Measurements from ENCODE around the gene TUBB. TPM values are rescaled to one million over a fixed set of nuclear protein-coding genes. Genes with fewer than 3 reads are reported as not detected.

Gene TUBB
- total RNA-seq, 2 experiments from 2014 or later: 1,244 to 1,346 TPM

- BruUV-seq (replicated peaks): no TSS peak
- Histone ChIP-seq H3K4me2 (ENCODE audit: low read length) (no peak overlapping the region), H3K4me1 (ENCODE audit: insufficient read depth, low read length, poor library complexity, severe bottlenecking) (peaks cover 7% of the 10 kb centered on the region), H3K79me2 (ENCODE audit: insufficient read depth, low read depth, low read length) (no peaks in the 10 kb centered on the region), H3K9me3 (ENCODE audit: low read length) (no peaks in the 10 kb centered on the region), H3K27ac (ENCODE audit: low read depth, low read length, poor library complexity, severe bottlenecking) (no peak overlapping the region), H3K4me3 (ENCODE audit: low read depth, low read length, poor library complexity, severe bottlenecking) (no peak overlapping the region), H3K9me2 (ENCODE audit: insufficient read depth, low read length) (no peaks in the 10 kb centered on the region), H3K36me3 (ENCODE audit: insufficient read depth, low read length) (peaks cover 22% of the 10 kb centered on the region), H4K20me1 (ENCODE audit: insufficient read depth, low read length) (no peaks in the 10 kb centered on the region), H2AFZ (ENCODE audit: low read length) (no peak overlapping the region)
- ChIA-PET POLR2A (interaction anchor here (0.9 to 1.0 kb wide), 2 partner anchors 15 to 21 kb away, joined by 3 read pairs; partner anchors contain the start of gene MDC1), CTCF (ENCODE audit: unreplicated experiment) (no interaction called here)
- DNase-seq (ENCODE audit: low spot score): no peak
- intact Hi-C loops (cut with micrococcal nuclease; ENCODE audit: unreplicated experiment): no loop called here
- TF ChIP-seq, protein P1, sequence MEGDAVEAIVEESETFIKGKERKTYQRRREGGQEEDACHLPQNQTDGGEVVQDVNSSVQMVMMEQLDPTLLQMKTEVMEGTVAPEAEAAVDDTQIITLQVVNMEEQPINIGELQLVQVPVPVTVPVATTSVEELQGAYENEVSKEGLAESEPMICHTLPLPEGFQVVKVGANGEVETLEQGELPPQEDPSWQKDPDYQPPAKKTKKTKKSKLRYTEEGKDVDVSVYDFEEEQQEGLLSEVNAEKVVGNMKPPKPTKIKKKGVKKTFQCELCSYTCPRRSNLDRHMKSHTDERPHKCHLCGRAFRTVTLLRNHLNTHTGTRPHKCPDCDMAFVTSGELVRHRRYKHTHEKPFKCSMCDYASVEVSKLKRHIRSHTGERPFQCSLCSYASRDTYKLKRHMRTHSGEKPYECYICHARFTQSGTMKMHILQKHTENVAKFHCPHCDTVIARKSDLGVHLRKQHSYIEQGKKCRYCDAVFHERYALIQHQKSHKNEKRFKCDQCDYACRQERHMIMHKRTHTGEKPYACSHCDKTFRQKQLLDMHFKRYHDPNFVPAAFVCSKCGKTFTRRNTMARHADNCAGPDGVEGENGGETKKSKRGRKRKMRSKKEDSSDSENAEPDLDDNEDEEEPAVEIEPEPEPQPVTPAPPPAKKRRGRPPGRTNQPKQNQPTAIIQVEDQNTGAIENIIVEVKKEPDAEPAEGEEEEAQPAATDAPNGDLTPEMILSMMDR (conservative IDR thresholded peaks at IDR 0.05; ENCODE audit: low read length): no peak
- TF ChIP-seq EZH2phosphoT487 (IDR thresholded peaks at IDR 0.05; ENCODE audit: borderline replicate concordance, low read depth, low read length): no peak
Observed at GRCh38 chr6:30696432-30696831, 23.7 kb upstream of the TUBB start.

- no peak overlapping the region for H3K27ac ChIP-seq (ENCODE audit: low read depth, low read length, poor library complexity, severe bottlenecking)
- H2AFZ ChIP-seq (ENCODE audit: low read length): no peak overlapping the region
- H3K9me2 ChIP-seq (ENCODE audit: insufficient read depth, low read length): no peaks in the 10 kb centered on the region
- ChIA-PET POLR2A (interaction anchor here (0.6 kb wide), 1 partner anchor 20 kb away, joined by 3 read pairs; the partner anchor contains the start of gene TUBB), CTCF (ENCODE audit: unreplicated experiment) (no interaction called here)
- H3K4me2 ChIP-seq (ENCODE audit: low read length): no peak overlapping the region
- intact Hi-C loops (cut with micrococcal nuclease; ENCODE audit: unreplicated experiment): no loop called here
- no TSS peak for BruUV-seq (replicated peaks)
- no peak overlapping the region for H3K4me3 ChIP-seq (ENCODE audit: low read depth, low read length, poor library complexity, severe bottlenecking)
- no peaks in the 10 kb centered on the region for H3K4me1 ChIP-seq (ENCODE audit: insufficient read depth, low read length, poor library complexity, severe bottlenecking)
- no peaks in the 10 kb centered on the region for H3K9me3 ChIP-seq (ENCODE audit: low read length)
- TF ChIP-seq EZH2phosphoT487 (IDR thresholded peaks at IDR 0.05; ENCODE audit: borderline replicate concordance, low read depth, low read length): no peak
- TF ChIP-seq, protein P1 (conservative IDR thresholded peaks at IDR 0.05; ENCODE audit: low read length): no peak
- no peaks in the 10 kb centered on the region for H3K79me2 ChIP-seq (ENCODE audit: insufficient read depth, low read depth, low read length)
- no peak for DNase-seq (ENCODE audit: low spot score)
- peaks cover 60% of the 10 kb centered on the region for H3K36me3 ChIP-seq (ENCODE audit: insufficient read depth, low read length)
- no peaks in the 10 kb centered on the region for H4K20me1 ChIP-seq (ENCODE audit: insufficient read depth, low read length)
Observed at GRCh38 chr6:30700340-30700739, 19.8 kb upstream of the TUBB start.

GRCh38 chr6:30703011-30703410 lies 17.1 kb upstream of the TUBB start:
- H3K27ac ChIP-seq (ENCODE audit: low read depth, low read length, poor library complexity, severe bottlenecking): no peak overlapping the region
- no peaks in the 10 kb centered on the region for H3K9me3 ChIP-seq (ENCODE audit: low read length)
- H2AFZ ChIP-seq (ENCODE audit: low read length): no peak overlapping the region
- H4K20me1 ChIP-seq (ENCODE audit: insufficient read depth, low read length): no peaks in the 10 kb centered on the region
- no peak for DNase-seq (ENCODE audit: low spot score)
- no peaks in the 10 kb centered on the region for H3K9me2 ChIP-seq (ENCODE audit: insufficient read depth, low read length)
- ChIA-PET POLR2A (no interaction called here), CTCF (ENCODE audit: unreplicated experiment) (no interaction called here)
- no peaks in the 10 kb centered on the region for H3K79me2 ChIP-seq (ENCODE audit: insufficient read depth, low read depth, low read length)
- TF ChIP-seq, protein P1 (conservative IDR thresholded peaks at IDR 0.05; ENCODE audit: low read length): no peak
- no peak for TF ChIP-seq EZH2phosphoT487 (IDR thresholded peaks at IDR 0.05; ENCODE audit: borderline replicate concordance, low read depth, low read length)
- intact Hi-C loops (cut with micrococcal nuclease; ENCODE audit: unreplicated experiment): no loop called here
- no TSS peak for BruUV-seq (replicated peaks)
- peaks cover 82% of the 10 kb centered on the region for H3K36me3 ChIP-seq (ENCODE audit: insufficient read depth, low read length)
- H3K4me3 ChIP-seq (ENCODE audit: low read depth, low read length, poor library complexity, severe bottlenecking): no peak overlapping the region
- no peaks in the 10 kb centered on the region for H3K4me1 ChIP-seq (ENCODE audit: insufficient read depth, low read length, poor library complexity, severe bottlenecking)
- H3K4me2 ChIP-seq (ENCODE audit: low read length): no peak overlapping the region

All from OCI-LY7 (cell line).